GM11168 (cell line): ENCODE data around the gene ASCL2.
"Not testable (repeated sequence)": the region's sequence is repeated elsewhere in the genome, so short reads cannot be mapped to it uniquely, and the experiment has no call there.

Experiments
- in situ Hi-C: fragments of 300-500 bp; cut with MboI; formaldehyde crosslinking; loops from one replicate; pipeline ENCODE4 v1.12.0; 2022; ENCODE audit warnings: low sequenced_read_pairs; ENCODE audit not compliant: unreplicated experiment

Gene ASCL2

GRCh38 chr11:2247496-2247895 lies 22.9 kb downstream of the ASCL2 start:
- in situ Hi-C loops = no loop called here

DNA sequence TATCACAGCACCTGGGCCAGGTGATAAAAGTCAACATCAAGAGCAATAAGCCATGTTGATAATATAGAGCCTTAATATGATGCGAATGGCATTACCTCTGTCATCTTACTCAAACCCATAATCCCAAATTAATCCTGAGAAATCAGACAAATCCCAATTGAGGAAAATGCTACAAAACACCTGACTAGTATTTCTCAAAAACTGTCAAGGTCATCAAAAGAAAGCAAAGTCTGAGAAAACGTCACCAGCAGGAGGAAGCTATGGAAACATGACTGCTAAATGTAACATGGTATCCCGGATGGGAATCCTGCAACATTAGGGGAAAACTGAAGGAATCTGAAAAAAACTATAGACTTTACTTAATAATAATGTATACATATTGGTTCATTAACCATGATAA lies 29.6 kb downstream of the ASCL2 start:
- in situ Hi-C loops = no loop called here

DNA sequence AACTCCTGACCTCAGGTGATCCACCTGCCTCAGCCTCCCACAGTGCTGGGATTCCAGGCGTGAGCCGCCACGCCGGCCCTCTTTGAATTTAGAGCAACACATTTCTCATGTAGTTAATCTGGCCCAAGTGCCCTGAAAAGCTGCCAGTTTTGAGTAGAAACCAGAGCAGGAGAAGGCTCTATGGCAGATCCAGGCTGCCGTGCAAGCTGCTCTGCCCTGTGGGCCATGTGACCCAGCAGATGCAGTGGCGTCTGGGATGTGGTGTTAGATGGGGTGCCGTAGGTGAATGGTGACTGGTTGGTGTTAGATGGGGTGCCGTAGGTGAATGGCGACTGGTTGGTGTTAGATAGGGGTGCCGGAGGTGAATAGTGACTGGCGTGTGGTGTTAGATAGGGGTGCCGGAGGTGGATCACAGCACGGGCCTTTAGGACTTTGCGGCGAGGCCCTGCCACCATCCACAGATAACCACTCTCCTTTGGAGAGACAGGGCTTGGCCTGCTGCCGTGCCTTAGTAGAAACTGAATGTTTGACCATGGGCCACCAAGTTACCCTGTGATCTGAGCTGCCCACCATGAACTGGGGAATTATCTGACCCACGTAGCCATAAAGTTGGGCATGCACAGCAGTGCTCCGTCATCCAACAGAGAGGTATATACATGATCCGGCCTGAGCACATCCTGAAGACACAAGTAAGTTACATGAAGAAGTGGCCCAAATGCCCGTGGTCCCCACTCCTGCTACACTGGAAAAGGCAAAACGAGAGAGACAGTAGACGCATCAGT lies 32.7 kb downstream of the ASCL2 start:
- in situ Hi-C loops = no loop called here

DNA sequence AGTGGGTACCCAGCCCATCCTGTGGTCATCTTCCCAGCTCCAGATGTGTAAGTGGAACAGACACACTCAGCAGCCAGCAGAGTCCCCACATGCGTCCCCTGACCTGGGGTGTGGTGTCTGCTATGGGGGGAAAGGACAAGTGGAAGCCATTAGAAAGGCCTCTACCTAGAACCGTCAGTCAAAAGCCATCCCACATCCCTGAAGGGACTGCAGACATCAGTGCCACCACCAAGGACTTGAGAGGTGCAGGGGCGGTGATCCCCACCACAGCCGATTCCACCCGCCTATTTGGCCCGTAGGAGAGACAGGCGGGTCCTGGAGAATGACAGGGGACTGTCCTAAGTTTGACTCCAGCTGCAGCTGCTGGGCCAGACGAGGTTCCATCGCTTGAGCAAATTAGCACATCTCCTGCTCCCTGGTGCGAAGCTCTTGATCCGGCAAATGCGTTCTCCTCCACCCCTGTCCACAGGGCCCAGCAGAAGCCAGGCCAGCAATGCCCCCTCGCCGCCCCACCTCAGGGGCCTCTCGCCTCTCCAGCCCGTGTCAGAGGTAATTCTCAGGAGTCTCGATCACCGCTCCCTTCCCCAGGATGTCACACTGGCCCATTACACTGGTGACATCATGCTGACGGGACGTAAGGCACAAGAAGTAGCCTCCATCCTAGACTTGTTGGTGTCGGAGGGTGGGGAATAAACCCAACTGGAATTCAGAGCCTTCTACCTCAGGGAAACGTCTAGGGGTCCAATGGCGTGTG lies 33.8 kb downstream of the ASCL2 start:
- in situ Hi-C loops = not testable (repeated sequence)

DNA sequence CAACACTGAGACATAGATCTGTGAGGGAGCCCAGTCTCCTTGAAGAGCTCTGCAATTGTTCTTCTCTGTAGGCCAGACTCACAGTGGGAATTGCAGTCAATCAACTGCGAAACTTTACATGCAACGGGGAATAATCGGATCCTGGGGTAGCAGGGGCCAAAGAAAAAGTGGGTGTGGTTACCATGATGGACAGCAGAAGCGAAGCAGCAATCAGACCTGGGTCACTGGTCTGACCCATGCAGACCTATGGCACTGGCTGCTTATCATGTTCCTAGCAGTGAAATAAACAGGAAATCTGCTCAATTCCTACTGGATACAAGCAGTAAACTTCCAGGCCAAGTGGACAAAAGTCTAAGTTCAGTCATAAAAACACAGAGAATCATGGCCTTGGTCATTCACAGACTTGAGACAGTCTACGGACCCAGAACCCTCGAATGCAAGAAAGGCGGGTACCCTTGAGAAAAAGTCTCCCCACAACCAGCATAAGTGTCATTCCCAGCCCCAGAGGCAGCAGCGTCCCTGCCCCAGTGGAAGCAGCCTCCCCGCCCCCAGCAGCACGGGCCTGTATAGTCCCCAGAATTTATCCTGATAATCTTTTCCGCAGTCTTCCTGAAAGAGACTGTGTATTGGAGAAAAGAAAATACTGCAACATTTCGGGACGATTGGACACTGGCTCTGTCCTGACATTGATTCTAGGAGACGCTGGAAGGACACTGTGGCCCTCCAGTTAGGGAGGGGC lies 34.6 kb downstream of the ASCL2 start:
- in situ Hi-C loops = no loop called here

DNA sequence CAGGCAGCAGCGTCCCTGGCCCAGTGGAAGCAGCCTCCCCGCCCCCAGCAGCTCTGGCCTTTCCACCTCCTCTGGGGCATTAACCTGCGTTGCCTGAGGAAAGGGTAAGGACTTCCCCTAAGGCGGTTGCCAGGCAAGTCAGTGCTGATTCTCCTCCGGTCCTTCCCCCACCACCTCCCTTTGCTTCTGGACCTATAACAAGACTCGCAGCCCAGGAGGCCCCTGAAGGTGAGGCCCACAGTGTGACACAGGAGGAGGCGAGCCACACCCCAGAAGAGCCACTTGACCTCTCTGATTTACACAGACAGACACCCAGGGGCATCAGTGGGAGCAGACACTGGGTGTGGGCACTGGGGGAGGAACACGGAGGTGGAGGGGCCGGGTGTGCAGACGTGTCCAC lies 35.4 kb downstream of the ASCL2 start:
- in situ Hi-C loops = no loop called here

- in situ Hi-C loops = no loop called here
Measured at GRCh38 chr11:2233693-2234455, 36.5 kb downstream of the ASCL2 start.

- in situ Hi-C loops = no loop called here
Measured at GRCh38 chr11:2229713-2230297, 40.6 kb downstream of the ASCL2 start.

DNA sequence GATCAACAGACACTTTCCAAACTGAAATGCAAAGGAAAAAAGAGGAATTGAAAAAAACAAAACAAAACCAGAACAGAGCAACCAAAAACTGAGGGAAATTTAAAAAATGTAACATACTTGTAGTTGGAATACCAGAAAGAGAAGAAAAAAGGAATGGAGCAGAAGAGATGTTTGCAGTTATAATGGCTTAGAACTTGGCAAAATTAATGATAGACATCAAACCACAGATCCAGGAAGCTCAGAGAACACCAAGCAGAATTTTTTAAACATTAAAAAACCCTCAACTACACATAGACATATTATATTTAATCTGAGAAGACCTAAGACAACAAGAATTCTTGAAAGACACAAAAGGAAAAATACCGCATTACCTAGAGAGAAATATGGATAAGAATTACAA lies 46.1 kb downstream of the ASCL2 start:
- in situ Hi-C loops = no loop called here

- in situ Hi-C loops = no loop called here
Measured at GRCh38 chr11:2223153-2223794, 47.1 kb downstream of the ASCL2 start.

DNA sequence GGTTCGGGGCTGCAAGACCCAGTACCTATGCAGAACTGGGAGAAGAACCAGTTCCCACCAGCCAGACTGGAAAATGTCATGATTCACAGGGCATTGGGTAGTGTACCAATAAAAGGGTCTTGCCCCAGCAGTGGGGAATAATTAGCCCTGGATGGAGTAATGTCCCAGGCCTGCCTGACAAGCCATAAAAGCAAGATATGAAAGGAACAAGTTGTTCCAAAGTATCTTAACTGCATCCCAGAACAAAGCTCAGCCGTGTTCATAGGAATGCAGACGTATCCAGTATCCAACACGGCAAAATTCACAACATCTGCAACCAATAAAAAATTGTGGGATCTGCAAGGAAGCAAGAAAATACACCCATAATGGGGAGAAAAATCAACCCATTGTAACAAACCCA lies 47.9 kb downstream of the ASCL2 start:
- in situ Hi-C loops = no loop called here

- in situ Hi-C loops = no loop called here
Measured at GRCh38 chr11:2221591-2221990, 48.8 kb downstream of the ASCL2 start.

DNA sequence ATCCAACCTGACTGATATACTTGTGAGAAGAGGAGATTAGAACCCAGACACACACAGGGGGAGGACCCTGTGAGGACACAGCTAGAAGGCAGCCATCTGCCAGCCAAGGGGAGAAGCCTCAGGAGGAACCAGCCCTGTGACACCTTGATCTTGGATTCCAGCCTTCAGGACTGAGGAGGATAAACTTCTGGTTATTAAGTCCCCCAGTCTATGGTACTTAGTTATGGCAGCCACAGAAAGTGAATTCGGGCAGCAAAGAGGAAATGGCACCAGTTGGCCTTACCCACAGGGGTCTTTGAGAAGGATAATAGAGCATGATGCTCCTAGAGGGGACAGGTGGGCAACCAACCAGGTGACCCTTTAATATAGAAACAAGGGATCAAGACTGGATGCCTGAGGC lies 49.4 kb downstream of the ASCL2 start:
- in situ Hi-C loops = no loop called here

GRCh38 chr11:2220173-2220771 lies 50.1 kb downstream of the ASCL2 start:
- in situ Hi-C loops = no loop called here

- in situ Hi-C loops = no loop called here
Measured at GRCh38 chr11:2219318-2220017, 50.9 kb downstream of the ASCL2 start.
